H9 (cell line): Measurements from ENCODE around the gene HSPB1. TPM values are rescaled to one million over a fixed set of nuclear protein-coding genes. Genes with fewer than 3 reads are reported as not detected.
A peak's percentile ranks its signal among the peaks of the same experiment; 100 is the strongest.

Experiments
- DNase-seq: peaks from one replicate; pipeline ENCODE4 v3.0.0-alpha.2; 2017
- H2AFZ ChIP-seq: one replicate; pipeline ENCODE4 v1.6.1; 2013; ENCODE audit warnings: mild to moderate bottlenecking, low read length, control low read depth, moderate library complexity
- H2AK5ac ChIP-seq: 2 replicates; pipeline ENCODE4 v1.6.1; 2013; ENCODE audit warnings: low read length, control low read depth, mixed read lengths; ENCODE audit not compliant: insufficient read length
- H2BK120ac ChIP-seq: one replicate; pipeline ENCODE4 v1.6.1; 2013; ENCODE audit warnings: low read depth, mild to moderate bottlenecking, low read length, control low read depth, inconsistent platforms; ENCODE audit not compliant: poor library complexity, severe bottlenecking
- H2BK12ac ChIP-seq: 2 replicates; pipeline ENCODE4 v1.6.1; 2013; ENCODE audit warnings: low read length, control low read depth, mixed read lengths, low read depth; ENCODE audit not compliant: insufficient read length
- H2BK15ac ChIP-seq: 2 replicates; pipeline ENCODE4 v1.6.1; 2013; ENCODE audit warnings: low read depth, low read length, control low read depth
- H2BK20ac ChIP-seq: one replicate; pipeline ENCODE4 v1.6.1; 2013; ENCODE audit warnings: low read depth, mild to moderate bottlenecking, low read length, control low read depth, inconsistent platforms; ENCODE audit not compliant: poor library complexity, severe bottlenecking
- H2BK5ac ChIP-seq: 2 replicates; pipeline ENCODE4 v1.6.1; 2013; ENCODE audit warnings: low read length, control low read depth, mixed read lengths; ENCODE audit not compliant: insufficient read length
- H3K14ac ChIP-seq: 2 replicates; pipeline ENCODE4 v1.6.1; 2013; ENCODE audit warnings: low read length, control low read depth; ENCODE audit not compliant: insufficient read depth
- H3K18ac ChIP-seq: 2 replicates; pipeline ENCODE4 v1.6.1; 2013; ENCODE audit warnings: low read depth, mild to moderate bottlenecking, mixed read lengths, low read length, control low read depth; ENCODE audit not compliant: insufficient read length
- H3K23ac ChIP-seq: 2 replicates; pipeline ENCODE4 v1.6.1; 2013; ENCODE audit warnings: low read length, control low read depth, mixed read lengths, low read depth; ENCODE audit not compliant: insufficient read length
- H3K23me2 ChIP-seq: 2 replicates; pipeline ENCODE4 v1.6.1; 2013; ENCODE audit warnings: low read depth, mild to moderate bottlenecking, mixed read lengths, low read length, control low read depth; ENCODE audit not compliant: insufficient read length, poor library complexity, severe bottlenecking
- H3K27ac ChIP-seq: 2 replicates; pipeline ENCODE4 v1.5.1; 2013; ENCODE audit warnings: low read length, control low read depth, mixed read lengths, low read depth; ENCODE audit not compliant: insufficient read length
- H3K27me3 ChIP-seq: 2 replicates; pipeline ENCODE4 v1.6.1; 2013; ENCODE audit warnings: low read length, control low read depth, inconsistent platforms; ENCODE audit not compliant: insufficient read depth
- H3K4ac ChIP-seq: 2 replicates; pipeline ENCODE4 v1.6.1; 2013; ENCODE audit warnings: low read depth, mild to moderate bottlenecking, control low read depth, inconsistent platforms, low read length, moderate library complexity
- H3K4me1 ChIP-seq: 2 replicates; pipeline ENCODE4 v1.6.1; 2013; ENCODE audit warnings: low read length, control low read depth, inconsistent platforms; ENCODE audit not compliant: insufficient read depth
- H3K4me2 ChIP-seq: 2 replicates; pipeline ENCODE4 v1.6.1; 2013; ENCODE audit warnings: low read length, control low read depth, mixed read lengths; ENCODE audit not compliant: insufficient read length, insufficient read depth
- H3K56ac ChIP-seq: 2 replicates; pipeline ENCODE4 v1.6.1; 2013; ENCODE audit warnings: low read depth, mild to moderate bottlenecking, mixed read lengths, low read length, control low read depth; ENCODE audit not compliant: insufficient read length
- H3K79me1 ChIP-seq: 2 replicates; pipeline ENCODE4 v1.6.1; 2013; ENCODE audit warnings: low read depth, mild to moderate bottlenecking, moderate library complexity, low read length, control low read depth, inconsistent platforms; ENCODE audit not compliant: insufficient read depth, poor library complexity, severe bottlenecking
- H3K79me2 ChIP-seq: 2 replicates; pipeline ENCODE4 v1.6.1; 2013; ENCODE audit warnings: low read length, control low read depth, inconsistent platforms; ENCODE audit not compliant: insufficient read depth
- H3K9ac ChIP-seq: 2 replicates; pipeline ENCODE4 v1.6.1; 2013; ENCODE audit warnings: low read length, control low read depth, mixed read lengths; ENCODE audit not compliant: insufficient read length; ENCODE audit errors: extremely low read depth
- H3K9me3 ChIP-seq: one replicate; pipeline ENCODE4 v1.6.1; 2013; ENCODE audit warnings: low read depth, low read length, inconsistent platforms; ENCODE audit not compliant: control insufficient read depth
- H3T11ph ChIP-seq: one replicate; pipeline ENCODE4 v1.6.1; 2013; ENCODE audit warnings: mild to moderate bottlenecking, low read length, control low read depth, inconsistent platforms
- H4K20me1 ChIP-seq: one replicate; pipeline ENCODE4 v1.6.1; 2013; ENCODE audit not compliant: control insufficient read depth, insufficient read length, insufficient read depth
- H4K5ac ChIP-seq: 2 replicates; pipeline ENCODE4 v1.6.1; 2013; ENCODE audit warnings: low read depth, mild to moderate bottlenecking, mixed read lengths, low read length, control low read depth; ENCODE audit not compliant: insufficient read length
- H4K8ac ChIP-seq: replicated peaks from 2 replicates; pipeline ENCODE4 v1.6.1; 2013; ENCODE audit warnings: low read length, control low read depth, mixed read lengths, low read depth; ENCODE audit not compliant: insufficient read length
- H4K91ac ChIP-seq: 2 replicates; pipeline ENCODE4 v1.6.1; 2013; ENCODE audit warnings: low read depth, mild to moderate bottlenecking, moderate library complexity, mixed read lengths, low read length, control low read depth; ENCODE audit not compliant: insufficient read length
- H3K27ac Mint-ChIP-seq, 3 experiments: 2 replicates in 2 of 3; 3 replicates in 1 of 3; pipeline ENCODE4 v1.8.0; 2020 to 2021; ENCODE audit warnings: mixed read lengths in 3 of 3, mild to moderate bottlenecking in 1 of 3, moderate library complexity in 1 of 3
- H3K27me3 Mint-ChIP-seq: 2 replicates; pipeline ENCODE4 v1.8.0; 2021; ENCODE audit warnings: low read depth, mild to moderate bottlenecking, moderate library complexity, mixed read lengths
- H3K36me3 Mint-ChIP-seq, 3 experiments: 2 replicates in 2 of 3; 3 replicates in 1 of 3; pipeline ENCODE4 v1.8.0; 2020 to 2021; ENCODE audit warnings: low read depth in 3 of 3, mixed read lengths in 3 of 3; ENCODE audit not compliant: insufficient read depth in 1 of 3
- H3K4me1 Mint-ChIP-seq, 2 experiments: 2 replicates each; pipeline ENCODE4 v1.8.0; 2020; ENCODE audit warnings: mixed read lengths in 2 of 2
- H3K4me3 Mint-ChIP-seq, 2 experiments: 2 replicates in 1 of 2; 3 replicates in 1 of 2; pipeline ENCODE4 v1.8.0; 2020 to 2021; ENCODE audit warnings: mild to moderate bottlenecking in 2 of 2, mixed read lengths in 2 of 2, moderate library complexity in 1 of 2
- H3K9me3 Mint-ChIP-seq, 2 experiments: 2 replicates in 1 of 2; 3 replicates in 1 of 2; pipeline ENCODE4 v1.8.0; 2020; ENCODE audit warnings: mild to moderate bottlenecking in 2 of 2, mixed read lengths in 2 of 2, moderate library complexity in 1 of 2
- WGBS: extraction: QIAGEN DNeasy Blood & Tissue Kit; methylation state at CpG from one replicate; pipeline ENCODE4 v1.1.7; 2013; ENCODE audit warnings: missing lambda C conversion rate, low lambda C conversion rate, mixed read lengths; ENCODE audit not compliant: insufficient read length; ENCODE audit errors: extremely low coverage; 5-methylcytosine and 5-hydroxymethylcytosine counted together
- total RNA-seq: library from RNA; stranded (reverse); gene quantifications from 2 replicates; pipeline ENCODE4 v1.2.1, GENCODE V29; 2021
- TF ChIP-seq, protein P1 (sequence below): fragments of 200-600 bp; sonication (generic); conservative IDR thresholded peaks from 3 replicates; pipeline ENCODE4 v1.8.0; 2021; ENCODE audit warnings: antibody characterized with exemption, mild to moderate bottlenecking

HSPB1 gene
- total RNA-seq, 1 experiment from 2014 or later: 186 TPM

DNA sequence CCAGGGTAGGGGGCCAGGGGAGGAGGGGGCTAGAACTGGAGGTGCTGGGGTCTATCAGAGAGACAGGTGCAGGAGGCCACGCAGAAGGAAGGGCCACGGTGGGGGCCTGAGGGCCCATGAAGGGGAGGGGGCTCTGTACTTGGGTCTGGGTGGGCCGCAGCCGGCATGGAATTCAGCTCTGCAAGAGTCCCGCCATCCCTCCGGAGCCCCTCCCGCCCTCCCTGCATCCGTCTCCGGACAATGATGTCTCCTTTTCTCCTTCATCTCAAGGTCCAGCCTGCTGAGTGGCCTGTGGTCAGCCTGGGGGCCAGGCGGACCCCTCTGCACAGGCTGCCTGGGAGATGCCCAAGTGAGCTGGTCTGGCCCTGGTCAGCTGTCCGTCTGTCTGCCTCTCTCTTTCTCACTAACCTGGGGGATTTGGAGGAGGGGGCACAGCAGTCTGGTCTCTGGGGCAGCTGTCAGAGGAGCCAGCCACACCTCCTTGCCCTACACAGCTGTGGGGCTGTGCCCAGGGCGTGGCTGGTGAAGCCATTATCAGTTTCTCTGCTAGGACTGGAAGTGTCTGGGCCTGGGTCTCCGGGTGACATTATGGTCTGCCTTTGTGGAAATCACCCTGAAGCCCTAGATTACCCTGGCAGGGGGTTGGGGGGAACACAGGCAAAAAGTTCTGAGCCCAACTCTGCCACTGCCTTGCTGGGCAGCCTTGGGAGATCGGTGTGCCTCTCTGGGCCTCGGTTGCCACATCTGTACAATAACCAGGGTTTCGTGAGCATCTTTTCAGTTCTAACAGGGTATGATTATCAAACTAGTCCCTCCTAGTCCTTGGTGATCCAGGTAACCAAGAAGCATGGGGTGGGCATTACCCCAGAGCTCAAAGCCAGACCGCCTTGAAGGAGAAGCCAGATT lies 19.0 kb upstream of the HSPB1 start:
- Histone ChIP-seq H2AK5ac (no peak overlapping the region), H4K20me1 (no peaks in the 10 kb centered on the region), H3K23me2 (peaks cover 8% of the 10 kb centered on the region), H2AFZ (no peak overlapping the region), H3K27ac (no peak overlapping the region), H2BK20ac (no peak overlapping the region), H4K8ac (no peak overlapping the region), H3T11ph (no peak overlapping the region), H3K4me1 (no peaks in the 10 kb centered on the region), H3K79me2 (no peaks in the 10 kb centered on the region), H3K14ac (no peak overlapping the region; the same call in 1 of the 2 replicates), H3K18ac (no peak overlapping the region), H3K23ac (no peak overlapping the region), H2BK5ac (no peak overlapping the region), H2BK12ac (no peak overlapping the region), H3K4ac (no peak overlapping the region), H3K27me3 (peaks cover 7% of the 10 kb centered on the region; the same call in 1 of the 2 replicates), H2BK15ac (no peak overlapping the region), H3K9me3 (no peaks in the 10 kb centered on the region), H3K79me1 (no peaks in the 10 kb centered on the region), H2BK120ac (no peak overlapping the region), H4K91ac (no peak overlapping the region), H3K56ac (no peak overlapping the region), H3K9ac (no peak overlapping the region), H4K5ac (no peak overlapping the region), H3K4me2 (peak overlapping the region; percentile 63)
- WGBS: no CpG with 5 or more reads among the region's 17 CpGs
- H3K4me3 Mint-ChIP-seq: peak overlapping the region; percentile 72 to 86
- H3K4me1 Mint-ChIP-seq: peaks cover 11 to 30% of the 10 kb centered on the region in 2 experiments
- no peak for DNase-seq
- TF ChIP-seq, protein P1, sequence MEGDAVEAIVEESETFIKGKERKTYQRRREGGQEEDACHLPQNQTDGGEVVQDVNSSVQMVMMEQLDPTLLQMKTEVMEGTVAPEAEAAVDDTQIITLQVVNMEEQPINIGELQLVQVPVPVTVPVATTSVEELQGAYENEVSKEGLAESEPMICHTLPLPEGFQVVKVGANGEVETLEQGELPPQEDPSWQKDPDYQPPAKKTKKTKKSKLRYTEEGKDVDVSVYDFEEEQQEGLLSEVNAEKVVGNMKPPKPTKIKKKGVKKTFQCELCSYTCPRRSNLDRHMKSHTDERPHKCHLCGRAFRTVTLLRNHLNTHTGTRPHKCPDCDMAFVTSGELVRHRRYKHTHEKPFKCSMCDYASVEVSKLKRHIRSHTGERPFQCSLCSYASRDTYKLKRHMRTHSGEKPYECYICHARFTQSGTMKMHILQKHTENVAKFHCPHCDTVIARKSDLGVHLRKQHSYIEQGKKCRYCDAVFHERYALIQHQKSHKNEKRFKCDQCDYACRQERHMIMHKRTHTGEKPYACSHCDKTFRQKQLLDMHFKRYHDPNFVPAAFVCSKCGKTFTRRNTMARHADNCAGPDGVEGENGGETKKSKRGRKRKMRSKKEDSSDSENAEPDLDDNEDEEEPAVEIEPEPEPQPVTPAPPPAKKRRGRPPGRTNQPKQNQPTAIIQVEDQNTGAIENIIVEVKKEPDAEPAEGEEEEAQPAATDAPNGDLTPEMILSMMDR: no peak
- peaks cover 59% of the 10 kb centered on the region for H3K27me3 Mint-ChIP-seq
- H3K27ac Mint-ChIP-seq: no peak overlapping the region
- H3K36me3 Mint-ChIP-seq: peaks cover 6 to 23% (median 9%) of the 10 kb centered on the region in 3 experiments
- H3K9me3 Mint-ChIP-seq: peaks cover 0 to 2% of the 10 kb centered on the region in 2 experiments; a peak in 2 of 5 replicates
